ENCODE measurements around the gene ITPK1. TPM values are rescaled to one million over a fixed set of nuclear protein-coding genes. Genes with fewer than 3 reads are reported as not detected.
A peak's percentile ranks its signal among the peaks of the same experiment; 100 is the strongest.

Gene ITPK1
- total RNA-seq, 1 experiment from 2014 or later: 133 TPM

GRCh38 chr14:93010522-93011140 lies 105.1 kb downstream of the ITPK1 start:
- peaks cover 33% of the 10 kb centered on the region for H3K4me1 Mint-ChIP-seq (ENCODE audit: insufficient read depth, unreplicated experiment)
- no TSS peak for BruUV-seq (replicated peaks)
- no peak overlapping the region for H3K4me3 Mint-ChIP-seq (ENCODE audit: unreplicated experiment)
- ChIA-PET CTCF (interaction anchor here (0.8 to 1.3 kb wide), 3 partner anchors 27 to 168 kb away, joined by 3 read pairs; no protein-coding TSS in a partner anchor), POLR2A (interaction anchor here (0.6 kb wide), 1 partner anchor 104 kb away, joined by 3 read pairs; no protein-coding TSS in a partner anchor)
- intact Hi-C loops (cut with micrococcal nuclease): no loop called here
- no peak for DNase-seq (ENCODE audit: unreplicated experiment)
- no peaks in the 10 kb centered on the region for H3K9me3 Mint-ChIP-seq (ENCODE audit: unreplicated experiment)
- no peak for TF ChIP-seq CTCF (IDR thresholded peaks at IDR 0.05; ENCODE audit: unreplicated experiment)
- no peaks in the 10 kb centered on the region for H3K27me3 Mint-ChIP-seq (ENCODE audit: insufficient read depth, unreplicated experiment)
- peaks cover 19% of the 10 kb centered on the region for H3K36me3 Mint-ChIP-seq (ENCODE audit: insufficient read depth, unreplicated experiment)
- H3K27ac Mint-ChIP-seq (ENCODE audit: low read depth, unreplicated experiment): no peak overlapping the region

GRCh38 chr14:93010130-93010499 lies 105.6 kb downstream of the ITPK1 start:
- TF ChIP-seq CTCF (IDR thresholded peaks at IDR 0.05; ENCODE audit: unreplicated experiment): no peak
- DNase-seq (ENCODE audit: unreplicated experiment): no peak
- ChIA-PET CTCF (interaction anchor here (0.7 kb wide), 1 partner anchor 17 kb away, joined by 4 read pairs; no protein-coding TSS in a partner anchor), POLR2A (no interaction called here)
- intact Hi-C loops (cut with micrococcal nuclease): no loop called here
- Mint-ChIP-seq H3K9me3 (ENCODE audit: unreplicated experiment) (no peaks in the 10 kb centered on the region), H3K36me3 (ENCODE audit: insufficient read depth, unreplicated experiment) (peaks cover 15% of the 10 kb centered on the region), H3K4me1 (ENCODE audit: insufficient read depth, unreplicated experiment) (peaks cover 35% of the 10 kb centered on the region), H3K27me3 (ENCODE audit: insufficient read depth, unreplicated experiment) (no peaks in the 10 kb centered on the region), H3K27ac (ENCODE audit: low read depth, unreplicated experiment) (no peak overlapping the region), H3K4me3 (ENCODE audit: unreplicated experiment) (no peak overlapping the region)
- BruUV-seq (replicated peaks): no TSS peak

- BruUV-seq (replicated peaks): no TSS peak
- intact Hi-C loops (cut with micrococcal nuclease): no loop called here
- no peak overlapping the region for H3K27ac Mint-ChIP-seq (ENCODE audit: low read depth, unreplicated experiment)
- no peak for DNase-seq (ENCODE audit: unreplicated experiment)
- no peak for TF ChIP-seq CTCF (IDR thresholded peaks at IDR 0.05; ENCODE audit: unreplicated experiment)
- no peaks in the 10 kb centered on the region for H3K27me3 Mint-ChIP-seq (ENCODE audit: insufficient read depth, unreplicated experiment)
- no peak overlapping the region for H3K4me3 Mint-ChIP-seq (ENCODE audit: unreplicated experiment)
- peaks cover 15% of the 10 kb centered on the region for H3K36me3 Mint-ChIP-seq (ENCODE audit: insufficient read depth, unreplicated experiment)
- POLR2A ChIA-PET: no interaction called here
- H3K9me3 Mint-ChIP-seq (ENCODE audit: unreplicated experiment): no peaks in the 10 kb centered on the region
- CTCF ChIA-PET: interaction anchor here (0.6 to 0.7 kb wide), 2 partner anchors 18 to 24 kb away, joined by 3 to 4 read pairs; no protein-coding TSS in a partner anchor
- peaks cover 40% of the 10 kb centered on the region for H3K4me1 Mint-ChIP-seq (ENCODE audit: insufficient read depth, unreplicated experiment)
These were observed 106.1 kb downstream of the ITPK1 start for GRCh38 chr14:93009471-93010129.

- Mint-ChIP-seq H3K4me3 (ENCODE audit: unreplicated experiment) (no peak overlapping the region), H3K4me1 (ENCODE audit: insufficient read depth, unreplicated experiment) (peaks cover 33% of the 10 kb centered on the region), H3K27ac (ENCODE audit: low read depth, unreplicated experiment) (peak overlapping the region; percentile 25), H3K27me3 (ENCODE audit: insufficient read depth, unreplicated experiment) (no peaks in the 10 kb centered on the region), H3K36me3 (ENCODE audit: insufficient read depth, unreplicated experiment) (peaks cover 14% of the 10 kb centered on the region), H3K9me3 (ENCODE audit: unreplicated experiment) (no peaks in the 10 kb centered on the region)
- BruUV-seq (replicated peaks): no TSS peak
- ChIA-PET CTCF (interaction anchor here (0.6 kb wide), 1 partner anchor 12 kb away, joined by 3 read pairs; no protein-coding TSS in a partner anchor), POLR2A (interaction anchor here (0.7 to 1.3 kb wide), 3 partner anchors 23 to 35 kb away, joined by 3 read pairs; no protein-coding TSS in a partner anchor)
- TF ChIP-seq CTCF (IDR thresholded peaks at IDR 0.05; ENCODE audit: unreplicated experiment): no peak
- intact Hi-C loops (cut with micrococcal nuclease): no loop called here
- peak; percentile 31 for DNase-seq (ENCODE audit: unreplicated experiment)
These were observed 107.3 kb downstream of the ITPK1 start for GRCh38 chr14:93008381-93008780.

Data from MCF 10A (cell line).